Measurements from ENCODE around the gene ANXA3.
"Not testable (repeated sequence)": the region's sequence is repeated elsewhere in the genome, so short reads cannot be mapped to it uniquely, and the experiment has no call there.

DNA sequence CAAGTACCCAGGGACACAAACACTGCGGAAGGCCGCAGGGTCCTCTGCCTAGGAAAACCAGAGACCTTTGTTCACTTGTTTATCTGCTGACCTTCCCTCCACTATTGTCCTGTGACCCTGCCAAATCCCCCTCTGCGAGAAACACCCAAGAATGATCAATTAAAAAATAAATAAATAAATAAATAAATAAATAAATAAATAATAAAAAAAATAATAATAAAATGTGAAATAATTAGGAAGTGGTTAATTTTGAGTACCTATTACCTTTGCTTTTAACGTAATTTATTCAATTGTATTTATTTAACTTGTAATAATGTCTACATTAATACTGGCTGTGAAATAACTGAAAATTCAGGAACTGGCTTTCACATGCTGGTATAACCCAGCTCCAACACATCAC, 2.7 kb upstream of the ANXA3 start:
- TF ChIP-seq, protein P1, sequence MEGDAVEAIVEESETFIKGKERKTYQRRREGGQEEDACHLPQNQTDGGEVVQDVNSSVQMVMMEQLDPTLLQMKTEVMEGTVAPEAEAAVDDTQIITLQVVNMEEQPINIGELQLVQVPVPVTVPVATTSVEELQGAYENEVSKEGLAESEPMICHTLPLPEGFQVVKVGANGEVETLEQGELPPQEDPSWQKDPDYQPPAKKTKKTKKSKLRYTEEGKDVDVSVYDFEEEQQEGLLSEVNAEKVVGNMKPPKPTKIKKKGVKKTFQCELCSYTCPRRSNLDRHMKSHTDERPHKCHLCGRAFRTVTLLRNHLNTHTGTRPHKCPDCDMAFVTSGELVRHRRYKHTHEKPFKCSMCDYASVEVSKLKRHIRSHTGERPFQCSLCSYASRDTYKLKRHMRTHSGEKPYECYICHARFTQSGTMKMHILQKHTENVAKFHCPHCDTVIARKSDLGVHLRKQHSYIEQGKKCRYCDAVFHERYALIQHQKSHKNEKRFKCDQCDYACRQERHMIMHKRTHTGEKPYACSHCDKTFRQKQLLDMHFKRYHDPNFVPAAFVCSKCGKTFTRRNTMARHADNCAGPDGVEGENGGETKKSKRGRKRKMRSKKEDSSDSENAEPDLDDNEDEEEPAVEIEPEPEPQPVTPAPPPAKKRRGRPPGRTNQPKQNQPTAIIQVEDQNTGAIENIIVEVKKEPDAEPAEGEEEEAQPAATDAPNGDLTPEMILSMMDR (IDR thresholded peaks at IDR 0.05) = not testable (repeated sequence)
- not testable (repeated sequence) for TF ChIP-seq POLR2A, EP300 (IDR thresholded peaks at IDR 0.05)

Data from ovary (tissue), 3 donors.